Vagina (tissue), 2 donors: Measurements from ENCODE around the gene DCBLD2.

Experiments used
- CTCF ChIP-seq, 3 experiments: fragments of 450-650 bp in 2 of 3; fragments of 200-600 bp in 1 of 3; sonication (generic) in 1 of 3; IDR thresholded peaks; one replicate each; pipeline ENCODE4 v1.5.1; 2017 to 2019; ENCODE audit warnings: antibody characterized with exemption in 3 of 3, mild to moderate bottlenecking in 2 of 3, moderate library complexity in 2 of 3
- POLR2A ChIP-seq, 2 donors: fragments of 450-650 bp; IDR thresholded peaks; one replicate each; pipeline ENCODE4 v1.6.1; 2017; ENCODE audit warnings: antibody characterized with exemption in 2 of 2, mild to moderate bottlenecking in 2 of 2, moderate library complexity in 2 of 2

- TF ChIP-seq CTCF (IDR thresholded peaks at IDR 0.05), result no peak
- no peak for TF ChIP-seq POLR2A (IDR thresholded peaks at IDR 0.05)
These were observed 117.5 kb downstream of the DCBLD2 start for GRCh38 chr3:98784042-98784441.
